Mesodermal cell (in vitro differentiated cells): ENCODE data around the gene SEPHS2.
"Not testable (repeated sequence)": the region's sequence is repeated elsewhere in the genome, so short reads cannot be mapped to it uniquely, and the experiment has no call there.

Experiments used
- H3K27ac ChIP-seq: 2 replicates; pipeline ENCODE4 v1.7.0; 2013; ENCODE audit warnings: mild to moderate bottlenecking, low read depth, low read length, moderate library complexity; ENCODE audit not compliant: severe bottlenecking
- H3K36me3 ChIP-seq: 2 replicates; pipeline ENCODE4 v1.7.1; 2013; ENCODE audit warnings: mild to moderate bottlenecking, low read length, moderate library complexity; ENCODE audit not compliant: control insufficient read depth, insufficient read depth
- H3K4me1 ChIP-seq: one replicate; pipeline ENCODE4 v1.7.1; 2013; ENCODE audit warnings: mild to moderate bottlenecking, low read length; ENCODE audit not compliant: insufficient read depth, control insufficient read depth, poor library complexity, severe bottlenecking
- H3K4me3 ChIP-seq: 2 replicates; pipeline ENCODE4 v1.7.0; 2013; ENCODE audit warnings: low read length, control low read depth, mild to moderate bottlenecking; ENCODE audit not compliant: insufficient read depth, poor library complexity, severe bottlenecking; ENCODE audit errors: extremely low read depth
- H3K9me3 ChIP-seq: 2 replicates; pipeline ENCODE4 v1.7.1; 2013; ENCODE audit warnings: mild to moderate bottlenecking, low read length, moderate library complexity; ENCODE audit not compliant: control insufficient read depth
- WGBS, 2 experiments: methylation state at CpG; one replicate each; pipeline ENCODE4 v1.1.5; 2013; ENCODE audit warnings: missing lambda C conversion rate in 2 of 2; ENCODE audit not compliant: insufficient coverage in 2 of 2; 5-methylcytosine and 5-hydroxymethylcytosine counted together

The SEPHS2 gene

GRCh38 chr16:30397056-30397455 is 48.6 kb downstream of the SEPHS2 start:
- Histone ChIP-seq H3K4me1 (peaks cover 44% of the 10 kb centered on the region), H3K9me3 (no peaks in the 10 kb centered on the region), H3K27ac (no peak overlapping the region), H3K36me3 (peaks cover 25% of the 10 kb centered on the region), H3K4me3 (no peak overlapping the region)
- WGBS, 2 experiments = 87 to 89% methylated on average over 2 of the region's 4 CpGs

GRCh38 chr16:30396627-30397026 is 49.0 kb downstream of the SEPHS2 start:
- peak overlapping the region; percentile 74 for H3K4me3 ChIP-seq
- not testable (repeated sequence) for H3K27ac ChIP-seq, H3K9me3 ChIP-seq
- peaks cover 25% of the 10 kb centered on the region for H3K36me3 ChIP-seq
- 100% methylated on average over 2 of the region's 4 CpGs for WGBS, 2 experiments
- peaks cover 44% of the 10 kb centered on the region for H3K4me1 ChIP-seq

DNA sequence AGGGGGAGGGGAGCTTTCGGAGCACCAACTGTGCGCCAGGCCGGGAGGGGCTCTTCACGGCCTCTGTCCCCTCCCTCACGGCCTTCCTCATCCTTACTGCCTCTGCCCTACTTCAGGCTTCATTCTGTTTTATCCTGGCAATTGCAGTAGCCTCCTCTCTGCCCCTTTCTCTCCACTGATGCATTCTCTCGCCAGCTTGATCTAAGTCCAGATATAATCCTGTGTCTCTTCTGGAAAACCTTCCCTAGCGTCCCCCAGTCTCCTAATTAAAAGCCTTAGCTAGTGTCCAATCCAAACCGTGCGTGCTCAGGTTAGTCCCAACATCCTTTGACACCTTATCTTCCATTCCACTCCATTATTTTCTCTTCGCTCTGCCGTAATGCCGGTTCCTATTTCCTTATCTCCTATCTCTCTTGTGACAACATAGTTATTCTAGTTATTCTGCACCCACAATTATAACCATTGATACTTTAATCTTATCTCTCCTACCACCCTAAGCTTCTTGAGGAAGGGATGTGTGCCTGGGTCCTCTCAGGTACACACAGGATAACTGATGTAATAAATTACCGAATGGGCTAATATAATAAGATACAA is 49.6 kb downstream of the SEPHS2 start:
- H3K4me1 ChIP-seq = peaks cover 44% of the 10 kb centered on the region
- 17 to 19% methylated on average over 12 of the region's 13 CpGs for WGBS, 2 experiments
- peak overlapping the region; percentile 99 for H3K27ac ChIP-seq
- H3K4me3 ChIP-seq = peak overlapping the region; percentile 74
- no peaks in the 10 kb centered on the region for H3K9me3 ChIP-seq
- peaks cover 25% of the 10 kb centered on the region for H3K36me3 ChIP-seq

DNA sequence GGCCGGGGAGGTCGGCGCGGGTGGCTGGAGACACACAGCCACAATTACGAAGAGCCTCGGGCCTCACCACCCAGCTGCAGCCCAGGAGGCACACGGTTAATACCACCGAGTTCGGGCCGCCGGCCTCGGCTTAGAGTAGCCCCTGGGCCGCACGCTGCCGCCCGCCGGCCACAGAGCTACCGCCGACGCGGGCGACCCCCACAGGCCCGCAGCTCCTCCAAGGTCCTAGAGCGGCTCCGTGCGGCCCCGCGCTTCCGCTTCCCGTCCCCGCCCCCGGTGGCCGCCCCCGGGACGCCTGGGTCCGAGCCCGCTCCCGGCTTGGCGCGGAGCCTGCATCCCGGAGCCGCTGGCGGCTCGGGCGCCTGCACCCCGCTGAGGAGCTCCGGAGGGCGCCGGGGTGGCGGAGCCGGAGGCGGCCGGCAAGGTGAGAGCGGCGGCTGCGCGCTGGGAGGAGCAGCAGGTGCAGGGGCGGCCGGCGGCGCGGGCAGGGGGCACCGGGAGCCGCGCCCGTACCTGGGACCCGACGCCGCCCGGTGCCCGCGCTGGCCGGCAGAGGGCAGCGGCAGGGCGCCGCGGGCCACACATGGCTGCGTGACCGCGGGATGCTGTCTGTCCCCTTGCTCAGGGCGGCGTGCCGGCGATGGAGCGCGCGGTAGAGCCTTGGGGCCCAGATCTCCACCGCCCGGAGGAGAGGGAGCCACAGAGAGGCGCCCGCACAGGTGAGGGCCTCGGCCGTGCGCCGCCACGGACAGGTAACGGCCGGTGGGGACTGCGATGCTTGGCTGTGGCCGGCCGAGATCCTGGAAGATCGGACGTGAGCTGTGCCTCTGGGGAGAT is 50.3 kb downstream of the SEPHS2 start, which contains the start of gene ZNF48:
ZNF48 (plus strand) TSS at position 266 of the 837 bp plus-strand sequence; CDS start at position 641, 375 bp downstream.
- Histone ChIP-seq H3K27ac (peak within 1 kb of the TSS; percentile 99), H3K36me3 (peaks cover 25% of the 10 kb centered on the region), H3K4me3 (peak within 1 kb of the TSS; percentile 74), H3K9me3 (no peaks in the 10 kb centered on the region), H3K4me1 (peaks cover 44% of the 10 kb centered on the region)
- 0 to 1% methylated on average over 70 to 71 of the region's 103 CpGs for WGBS, 2 experiments

DNA sequence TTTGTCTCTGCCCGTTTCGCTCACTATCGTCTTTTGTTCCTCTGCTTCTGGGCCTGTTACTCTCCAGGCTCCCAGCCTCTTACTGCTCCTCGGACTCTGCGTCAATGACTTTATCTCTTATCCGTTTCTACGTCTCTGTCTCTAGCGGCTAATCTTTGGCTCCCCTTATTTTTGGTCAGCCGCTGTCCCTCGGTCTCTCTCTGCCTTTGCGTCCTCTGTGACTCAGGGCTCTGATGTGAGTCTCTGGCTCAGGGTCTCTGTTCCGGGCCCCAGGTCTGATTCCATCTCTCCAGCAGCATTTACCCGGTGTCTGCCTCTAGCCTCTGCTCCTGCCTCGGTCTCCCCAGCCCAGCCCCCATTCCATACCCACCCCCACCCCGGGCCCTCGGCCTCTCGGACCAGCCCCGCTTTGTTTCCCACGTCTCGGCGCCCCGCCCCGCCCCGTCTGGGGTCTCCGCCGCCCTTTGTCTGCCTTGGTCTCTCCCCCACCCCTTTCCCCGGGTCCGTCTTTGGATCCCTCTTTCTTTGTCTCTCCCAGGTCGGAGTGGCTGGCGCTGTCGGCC is 51.0 kb downstream of the SEPHS2 start:
- Histone ChIP-seq H3K36me3 (peaks cover 25% of the 10 kb centered on the region), H3K9me3 (no peaks in the 10 kb centered on the region), H3K4me3 (peak overlapping the region; percentile 74), H3K4me1 (peaks cover 43% of the 10 kb centered on the region), H3K27ac (peak overlapping the region; percentile 99)
- WGBS, 2 experiments = 2% methylated on average over 23 to 28 of the region's 31 CpGs
